Smooth muscle cell (in vitro differentiated cells): ENCODE results near the gene DUT. TPM values are rescaled to one million over a fixed set of nuclear protein-coding genes. Genes with fewer than 3 reads are reported as not detected.
A peak's percentile ranks its signal among the peaks of the same experiment; 100 is the strongest.

Experiments
- DNase-seq: peaks from one replicate; lab custom pipeline; 2025; ENCODE audit not compliant: unreplicated experiment; lab: John Stamatoyannopoulos, UW
- H2AFZ ChIP-seq: fragments of 200-600 bp; sonication (generic); 2 replicates; pipeline ENCODE4 v1.6.0; 2016; ENCODE audit warnings: antibody characterized with exemption, low read depth, mild to moderate bottlenecking
- H3F3A ChIP-seq: fragments of 200-600 bp; sonication (generic); 2 replicates; pipeline ENCODE4 v1.6.0; 2017; ENCODE audit warnings: antibody characterized with exemption, low read depth
- H3K27ac ChIP-seq: fragments of 200-600 bp; sonication (generic); 2 replicates; pipeline ENCODE4 v1.5.1; 2016; ENCODE audit warnings: low read depth, mild to moderate bottlenecking
- H3K27me3 ChIP-seq: fragments of 200-600 bp; sonication (generic); 2 replicates; pipeline ENCODE4 v1.6.1; 2016; ENCODE audit warnings: low read depth, mild to moderate bottlenecking
- H3K36me3 ChIP-seq: fragments of 200-600 bp; sonication (generic); 2 replicates; pipeline ENCODE4 v1.5.1; 2016; ENCODE audit warnings: low read depth
- H3K4me1 ChIP-seq: fragments of 200-600 bp; sonication (generic); 2 replicates; pipeline ENCODE4 v1.5.1; 2016; ENCODE audit warnings: low read depth
- H3K4me2 ChIP-seq: fragments of 200-600 bp; sonication (generic); 2 replicates; pipeline ENCODE4 v1.6.0; 2016; ENCODE audit warnings: mild to moderate bottlenecking
- H3K4me3 ChIP-seq: fragments of 200-600 bp; sonication (generic); 2 replicates; pipeline ENCODE4 v1.5.1; 2016; ENCODE audit warnings: mild to moderate bottlenecking
- H3K79me2 ChIP-seq: fragments of 200-600 bp; sonication (generic); 2 replicates; pipeline ENCODE4 v1.6.0; 2016; ENCODE audit warnings: low read depth, mild to moderate bottlenecking
- H3K9ac ChIP-seq: fragments of 200-600 bp; sonication (generic); 2 replicates; pipeline ENCODE4 v1.6.0; 2016; ENCODE audit warnings: low read depth
- H3K9me3 ChIP-seq: fragments of 200-600 bp; sonication (generic); replicated peaks from 2 replicates; pipeline ENCODE4 v1.5.1; 2016; ENCODE audit warnings: low read depth
- H4K20me1 ChIP-seq: fragments of 200-600 bp; sonication (generic); 2 replicates; pipeline ENCODE4 v1.6.0; 2016; ENCODE audit warnings: low read depth
- CTCF ChIP-seq: fragments of 200-600 bp; sonication (generic); IDR thresholded peaks from 2 replicates; pipeline ENCODE4 v1.5.1; 2017; ENCODE audit warnings: borderline replicate concordance, mild to moderate bottlenecking, antibody characterized with exemption; ENCODE audit not compliant: insufficient read depth, poor library complexity, severe bottlenecking
- WGBS: methylation state at CpG from one replicate; pipeline ENCODE4 v1.1.7; 2016; ENCODE audit warnings: low lambda C conversion rate; 5-methylcytosine and 5-hydroxymethylcytosine counted together
- polyA plus RNA-seq: library from polyadenylated mRNA; unstranded; fragments of >200 nt; fragmentation: Nextera tagmentation; extraction: Ambion mirVana; gene quantifications from 2 replicates; pipeline ENCODE4 v1.2.1, GENCODE V29; 2016
- total RNA-seq: library from RNA; depleted of rRNA; stranded (reverse); fragments of >200 nt; gene quantifications from 2 replicates; pipeline ENCODE4 v1.2.3, GENCODE V29; 2014

The DUT gene
- total and polyA plus RNA-seq, 2 experiments from 2014 or later = 80.4 to 116 TPM

GRCh38 chr15:48340111-48340510 lies 8.9 kb downstream of the DUT start:
- Histone ChIP-seq H3K9me3 (no peaks in the 10 kb centered on the region), H3K27me3 (no peaks in the 10 kb centered on the region), H3K27ac (no peak overlapping the region), H3K4me2 (no peak overlapping the region), H3K79me2 (no peaks in the 10 kb centered on the region), H3K4me1 (no peaks in the 10 kb centered on the region), H3K36me3 (peaks cover 14% of the 10 kb centered on the region), H2AFZ (no peak overlapping the region), H3K9ac (no peak overlapping the region), H3K4me3 (no peak overlapping the region), H4K20me1 (no peaks in the 10 kb centered on the region), H3F3A (no peaks in the 10 kb centered on the region)
- WGBS = 95% methylated on average over 4 of the region's 4 CpGs
- no peak for TF ChIP-seq CTCF
- DNase-seq = no peak

- DNase-seq = no peak
- Histone ChIP-seq H3K36me3 (peaks cover 14% of the 10 kb centered on the region), H3K9ac (no peak overlapping the region), H2AFZ (no peak overlapping the region), H3K4me3 (no peak overlapping the region), H3K9me3 (no peaks in the 10 kb centered on the region), H3K4me1 (no peaks in the 10 kb centered on the region), H3K4me2 (no peak overlapping the region), H3K27ac (no peak overlapping the region), H3K27me3 (no peaks in the 10 kb centered on the region), H3K79me2 (no peaks in the 10 kb centered on the region), H3F3A (no peaks in the 10 kb centered on the region), H4K20me1 (no peaks in the 10 kb centered on the region)
- no peak for TF ChIP-seq CTCF
- 98% methylated on average over 6 of the region's 6 CpGs for WGBS
These were observed 12.6 kb downstream of the DUT start for GRCh38 chr15:48343865-48344264.

GRCh38 chr15:48345516-48345915 lies 14.3 kb downstream of the DUT start:
- no peaks in the 10 kb centered on the region for H3F3A ChIP-seq
- H3K27ac ChIP-seq = no peak overlapping the region
- H3K4me1 ChIP-seq = no peaks in the 10 kb centered on the region
- H3K9me3 ChIP-seq = no peaks in the 10 kb centered on the region
- no peak overlapping the region for H2AFZ ChIP-seq
- no peak overlapping the region for H3K9ac ChIP-seq
- H3K27me3 ChIP-seq = no peaks in the 10 kb centered on the region
- TF ChIP-seq CTCF = no peak
- no peak overlapping the region for H3K4me3 ChIP-seq
- H3K79me2 ChIP-seq = no peaks in the 10 kb centered on the region
- H3K4me2 ChIP-seq = no peak overlapping the region
- DNase-seq = no peak
- H4K20me1 ChIP-seq = no peaks in the 10 kb centered on the region
- peaks cover 10% of the 10 kb centered on the region for H3K36me3 ChIP-seq

GRCh38 chr15:48352474-48353072 lies 21.3 kb downstream of the DUT start:
- Histone ChIP-seq H3K4me2 (peak overlapping the region; percentile 75), H3F3A (no peaks in the 10 kb centered on the region), H3K4me1 (no peaks in the 10 kb centered on the region), H3K27me3 (no peaks in the 10 kb centered on the region), H3K36me3 (no peaks in the 10 kb centered on the region), H3K79me2 (no peaks in the 10 kb centered on the region), H3K4me3 (peak overlapping the region; percentile 25), H3K9me3 (no peaks in the 10 kb centered on the region), H2AFZ (no peak overlapping the region), H3K9ac (no peak overlapping the region), H3K27ac (no peak overlapping the region), H4K20me1 (no peaks in the 10 kb centered on the region)
- 17% methylated on average over 6 of the region's 6 CpGs for WGBS
- DNase-seq = no peak
- TF ChIP-seq CTCF = peak; percentile 79
